HG03558 (cell line): Measurements from ENCODE around the gene NOS2.
"Not testable (repeated sequence)": the region's sequence is repeated elsewhere in the genome, so short reads cannot be mapped to it uniquely, and the experiment has no call there.

Experiments
- ATAC-seq: cut with Tn5 transposase; IDR thresholded peaks from one replicate; pipeline ENCODE4 v1.9.1; 2021; ENCODE audit warnings: moderate number of reproducible peaks; ENCODE audit not compliant: unreplicated experiment; ENCODE audit errors: extremely low read depth

Gene NOS2

DNA sequence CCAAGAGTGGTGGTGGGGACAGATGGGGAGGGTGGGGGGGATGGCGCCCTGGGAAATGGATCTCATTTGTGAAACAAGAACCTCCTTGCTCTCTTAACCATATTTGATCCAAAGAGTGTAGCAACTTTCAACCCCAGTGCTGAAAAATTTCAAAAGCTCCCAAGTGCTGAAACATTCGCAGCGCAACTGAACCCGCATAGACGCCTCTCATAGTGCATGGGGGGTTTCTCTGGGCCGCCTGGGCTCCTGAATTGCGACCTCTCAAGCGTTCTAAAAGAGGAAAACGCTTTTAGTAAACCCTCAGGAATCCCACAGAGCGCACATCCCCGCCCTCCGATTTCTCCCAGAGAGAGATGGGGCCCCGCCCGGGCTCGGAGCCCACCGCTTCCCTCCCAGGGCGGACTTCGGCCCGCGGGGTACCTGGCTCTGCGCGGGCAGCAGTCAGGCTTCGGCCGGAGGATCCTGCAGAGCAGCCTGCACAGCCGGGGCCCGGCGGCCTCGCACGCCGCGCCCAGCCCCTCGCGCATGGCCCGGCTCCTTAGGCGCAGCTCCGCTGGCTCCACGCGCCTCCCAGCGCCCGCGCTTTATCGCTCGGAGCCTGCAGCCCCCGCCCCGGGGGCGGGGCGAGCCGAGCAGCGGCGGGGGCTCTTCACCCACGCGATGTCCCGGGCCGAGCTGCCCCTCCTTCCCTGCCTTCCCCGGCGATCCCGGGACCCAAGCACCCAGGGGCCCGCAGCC is 7.0 kb downstream of the NOS2 start:
- no peak for ATAC-seq

DNA sequence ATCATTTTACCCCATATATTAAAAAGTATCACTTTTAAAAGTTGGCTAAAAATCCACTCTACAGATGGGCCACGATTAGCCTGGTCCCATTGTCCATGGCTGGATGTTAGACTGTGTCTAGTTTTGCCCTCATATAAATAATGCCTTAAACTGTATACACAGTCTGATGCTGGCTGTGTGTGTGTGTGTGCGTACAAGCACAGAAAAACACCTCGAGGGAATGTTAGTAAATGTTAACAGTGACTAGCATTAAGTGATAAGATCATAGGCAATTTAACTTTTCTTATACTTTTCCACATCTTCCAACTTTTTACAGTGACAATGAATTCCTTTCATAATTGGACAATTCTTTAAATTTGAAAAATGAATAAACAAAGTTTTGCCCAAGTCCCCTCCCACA is 8.2 kb downstream of the NOS2 start:
- no peak for ATAC-seq

DNA sequence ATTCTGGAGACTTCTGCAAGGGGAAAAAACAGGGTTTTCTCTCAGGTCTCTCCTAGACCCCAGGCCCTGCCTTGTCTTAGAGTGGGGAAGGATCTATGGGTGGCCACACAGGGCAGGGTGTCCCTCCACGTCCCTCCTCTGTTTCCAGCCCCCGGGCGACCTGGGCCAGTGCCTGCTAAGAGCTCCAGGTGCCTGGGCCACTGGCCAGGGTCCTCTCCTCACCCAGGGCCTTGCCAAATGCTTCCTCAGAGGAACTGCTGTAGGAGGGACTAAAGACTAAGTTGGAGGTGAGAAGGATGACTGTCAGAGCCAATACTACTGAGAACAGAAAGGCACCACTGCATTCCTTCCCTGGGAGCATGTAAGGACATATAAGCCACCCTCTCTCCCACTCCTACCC is 11.4 kb downstream of the NOS2 start:
- no peak for ATAC-seq

DNA sequence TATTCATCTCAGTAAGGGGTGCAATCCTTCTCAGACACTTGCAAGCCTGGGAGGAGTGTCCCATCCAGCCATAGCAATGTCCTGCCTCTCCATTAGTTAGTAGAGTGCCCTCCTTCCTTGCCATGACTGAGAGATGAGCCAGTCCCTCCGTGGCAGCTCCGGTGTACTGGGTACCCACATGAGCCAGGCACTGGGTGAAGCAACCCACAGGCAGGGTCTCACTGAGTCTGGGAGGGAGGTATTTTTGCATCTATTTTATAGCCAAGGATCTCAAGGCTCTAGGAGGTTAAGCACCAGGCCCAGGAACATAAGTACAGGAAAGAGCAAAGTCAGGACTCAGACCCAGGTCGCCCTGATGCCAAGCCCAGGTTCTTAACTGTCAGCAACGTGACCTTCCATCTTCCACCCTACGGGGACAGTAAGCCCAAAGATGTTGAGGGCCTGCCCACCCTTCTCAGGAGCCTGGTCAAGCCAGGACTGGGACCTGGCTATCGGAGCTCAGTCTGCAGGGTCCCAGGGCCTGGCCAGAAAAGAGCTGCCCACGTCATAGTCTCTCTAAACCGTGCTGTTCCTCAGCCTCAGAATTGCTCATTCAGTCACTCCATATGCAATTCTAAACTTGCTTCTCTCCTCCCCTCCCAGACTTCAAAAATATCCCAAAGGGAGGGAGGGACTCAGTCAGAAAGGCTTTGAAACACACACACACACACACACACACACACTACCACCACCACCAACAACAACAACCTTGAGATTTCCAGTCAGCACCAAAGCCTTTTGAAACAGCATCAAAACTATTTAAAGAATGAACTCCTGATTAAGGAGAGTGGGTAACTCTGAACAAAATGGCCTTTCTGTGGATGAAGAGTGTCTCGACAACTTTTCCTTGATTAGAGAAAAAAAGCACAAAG is 16.6 kb downstream of the NOS2 start:
- no peak for ATAC-seq

DNA sequence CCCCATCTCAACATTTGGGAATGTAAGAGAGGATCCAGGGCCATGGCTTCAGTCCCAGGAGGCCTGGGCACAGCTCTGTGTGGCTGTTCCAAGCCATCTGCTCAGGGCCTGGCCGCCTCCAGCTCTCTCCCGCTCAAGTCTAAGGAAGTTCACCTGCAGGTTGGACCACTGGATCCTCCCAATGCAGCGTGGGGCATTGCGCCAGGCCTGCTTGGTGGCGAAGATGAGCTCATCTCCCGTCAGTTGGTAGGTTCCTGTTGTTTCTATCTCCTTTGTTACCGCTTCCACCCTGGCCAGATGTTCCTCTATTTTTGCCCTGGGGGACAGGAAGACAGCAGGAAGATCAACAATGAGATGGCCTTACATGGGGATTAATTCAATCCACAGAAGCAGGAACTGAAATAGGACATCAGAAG is 17.5 kb downstream of the NOS2 start:
- no peak for ATAC-seq

DNA sequence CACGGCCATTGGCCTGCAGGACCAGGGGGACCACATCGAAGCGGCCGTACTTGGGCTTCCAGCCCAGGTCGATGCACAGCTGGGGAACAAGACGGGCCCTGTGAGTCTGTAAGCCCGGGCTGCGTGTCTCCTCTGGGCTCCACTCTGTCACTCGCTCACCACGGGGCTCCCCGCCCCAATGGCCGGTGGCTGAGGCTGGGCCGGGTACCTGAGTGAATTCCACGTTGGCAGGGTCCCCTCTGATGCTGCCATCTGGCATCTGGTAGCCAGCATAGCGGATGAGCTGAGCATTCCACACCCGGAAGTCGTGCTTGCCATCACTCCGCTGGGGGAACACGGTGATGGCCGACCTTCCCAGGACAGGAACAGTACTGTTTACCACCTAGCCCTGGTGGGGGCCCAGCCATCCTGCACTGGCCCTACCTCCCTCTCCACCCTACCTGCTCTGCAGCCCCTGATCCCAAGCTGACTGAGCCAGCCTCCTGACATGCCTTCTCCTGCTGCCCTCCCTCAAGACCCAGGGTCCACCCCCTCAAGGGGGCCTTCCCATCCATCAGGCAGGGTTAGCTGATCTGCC is 19.4 kb downstream of the NOS2 start:
- ATAC-seq, result no peak

DNA sequence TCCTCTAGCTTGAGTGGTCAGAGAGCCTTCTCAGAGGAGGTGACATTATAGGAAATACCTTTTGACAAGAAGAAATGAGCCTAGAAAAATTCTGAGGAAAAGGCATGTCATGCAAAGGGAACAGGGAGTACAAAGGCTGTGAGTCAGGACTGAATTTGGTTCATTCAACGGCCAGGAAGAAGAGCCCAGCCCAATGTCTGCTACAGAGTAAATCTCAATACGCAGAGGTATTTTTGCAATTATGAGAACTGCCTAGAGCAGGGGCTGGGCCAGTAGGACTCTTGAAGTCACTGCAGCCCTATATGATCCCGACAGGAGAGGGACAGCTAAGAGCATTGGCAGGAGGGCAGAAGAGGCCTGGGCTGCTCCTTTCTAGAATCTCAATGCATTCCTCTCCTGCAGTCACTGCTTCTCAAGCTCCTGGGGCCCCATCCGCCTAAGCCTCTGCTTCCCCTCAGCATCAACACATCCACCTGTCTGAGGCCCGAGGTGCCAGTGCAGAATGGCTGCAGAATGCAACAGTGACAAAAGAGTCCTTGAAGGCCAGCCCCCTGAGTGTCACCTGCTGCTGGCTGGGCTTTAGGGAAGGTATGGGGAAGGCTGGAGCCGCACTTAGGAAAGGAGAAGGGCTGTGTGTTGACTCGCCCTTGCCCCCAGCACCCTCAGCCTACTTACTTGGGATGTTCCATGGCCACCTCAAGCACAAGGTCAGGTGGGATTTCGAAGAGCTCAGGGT is 20.1 kb downstream of the NOS2 start:
- ATAC-seq, result no peak

DNA sequence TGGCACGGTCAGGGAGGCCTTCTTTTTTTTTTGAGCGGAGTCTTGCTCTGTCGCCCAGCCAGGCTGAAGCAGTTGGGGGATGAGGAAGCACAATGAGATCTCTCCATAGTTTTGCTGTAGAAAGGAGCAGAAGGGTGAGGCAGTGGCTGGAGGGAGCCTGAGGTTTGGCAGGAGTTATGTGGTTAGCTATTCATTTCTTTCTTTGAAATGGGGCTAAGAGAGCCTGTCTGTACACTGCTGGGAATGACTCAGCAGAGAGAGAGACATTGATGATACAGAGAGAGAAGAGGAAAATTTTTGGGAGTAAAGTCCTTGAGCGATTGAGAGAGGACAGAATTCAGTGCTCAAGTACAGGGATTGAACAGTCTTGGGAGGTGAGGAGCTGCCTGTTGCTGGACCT is 22.1 kb downstream of the NOS2 start:
- ATAC-seq, result no peak

DNA sequence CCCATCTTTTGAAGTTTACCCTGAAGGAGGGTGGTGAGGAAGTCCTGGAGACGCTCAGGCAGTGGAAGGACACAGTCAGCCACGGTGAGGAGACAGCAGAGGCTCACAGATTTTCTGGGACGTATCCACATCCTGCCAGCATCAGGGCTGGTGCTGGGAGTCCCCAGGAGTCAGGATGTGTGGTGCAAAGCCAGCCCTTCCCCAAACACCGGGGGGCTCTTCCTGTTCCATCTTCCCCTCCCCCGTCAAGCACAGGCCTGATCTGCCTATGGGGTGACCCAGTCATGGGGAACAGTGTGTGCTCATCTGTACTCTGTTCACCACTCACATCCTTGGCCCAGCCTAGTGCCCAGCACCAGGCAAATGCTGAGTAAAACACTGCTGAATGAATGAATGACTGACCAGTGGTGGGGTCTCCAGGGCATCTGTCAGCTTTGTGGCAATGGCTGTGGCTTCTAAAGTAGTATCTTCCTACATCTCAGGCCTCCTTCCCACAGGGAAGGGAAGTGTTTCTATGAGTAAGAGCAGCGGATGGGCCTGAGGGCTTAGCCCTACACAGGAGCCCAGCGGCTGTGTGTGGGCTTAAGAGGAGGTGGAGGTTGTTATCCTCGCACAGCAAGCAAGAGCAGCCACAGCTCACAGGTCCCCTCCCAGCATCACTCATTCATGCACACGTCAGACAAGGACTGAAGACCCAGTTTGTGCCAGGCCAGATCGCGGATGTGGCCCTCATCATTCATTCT is 23.3 kb downstream of the NOS2 start:
- ATAC-seq, result no peak

DNA sequence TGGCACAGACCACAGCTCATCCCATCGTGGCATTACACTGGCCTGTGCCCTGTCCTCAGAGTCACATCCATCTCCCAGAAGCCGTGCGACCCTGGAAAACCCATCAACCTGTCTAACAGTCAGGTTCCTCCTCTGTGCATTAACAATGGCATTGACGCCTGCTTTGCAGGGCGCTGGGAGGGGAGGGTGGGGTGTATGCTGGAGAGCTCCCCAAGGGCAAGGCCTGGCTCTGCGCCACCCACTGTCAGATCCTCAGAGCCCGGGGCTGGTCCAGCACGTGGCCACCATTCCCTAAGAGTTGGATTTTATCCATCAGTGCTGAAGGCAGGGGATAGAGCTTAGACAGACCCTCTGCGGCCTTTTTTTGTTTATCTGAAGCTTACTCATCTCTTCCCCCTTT is 28.7 kb downstream of the NOS2 start:
- no peak for ATAC-seq

DNA sequence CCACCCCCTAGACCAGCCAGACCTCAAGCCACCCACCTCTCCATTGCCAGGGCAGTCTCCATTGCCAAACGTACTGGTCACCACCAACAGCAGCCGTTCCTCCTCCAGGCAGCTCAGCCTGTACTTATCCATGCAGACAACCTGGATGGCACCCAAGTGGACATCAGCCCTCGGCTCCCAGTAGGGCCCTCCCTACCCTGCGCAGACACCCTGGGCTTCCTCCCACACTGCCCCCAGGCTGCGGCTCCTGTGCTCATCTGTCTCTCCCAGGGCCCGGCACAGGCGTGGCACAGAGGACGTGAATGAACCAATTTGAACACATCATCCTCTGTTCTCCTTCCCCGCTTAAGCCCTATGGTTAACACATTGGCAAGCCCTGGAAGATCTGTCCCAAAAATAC is 29.5 kb downstream of the NOS2 start:
- ATAC-seq, result no peak

DNA sequence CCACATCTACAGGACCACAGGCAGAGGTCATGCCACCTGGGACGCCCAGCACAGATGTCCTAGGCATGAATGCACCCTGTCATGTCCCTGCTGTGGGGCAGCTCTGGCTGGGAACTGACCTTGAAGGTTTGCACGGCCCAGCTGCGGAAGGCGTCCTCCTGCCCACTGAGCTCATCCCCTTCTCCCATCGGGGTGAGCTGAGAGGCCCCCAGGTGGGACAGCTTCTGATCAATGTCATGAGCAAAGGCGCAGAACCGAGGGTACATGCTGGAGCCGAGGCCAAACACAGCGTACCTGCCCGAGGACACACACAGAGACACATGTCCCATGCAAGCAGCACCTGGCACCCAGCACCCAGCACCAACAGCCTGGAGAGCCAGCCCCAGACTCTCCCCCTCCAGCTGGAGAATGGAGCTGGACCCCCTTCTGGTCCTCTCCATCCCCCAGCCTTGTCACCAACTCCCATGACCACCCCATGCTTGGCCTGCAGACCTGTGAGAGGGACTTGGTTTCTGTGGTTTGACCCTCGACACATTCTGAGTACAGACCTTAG is 31.4 kb downstream of the NOS2 start:
- ATAC-seq, result no peak

DNA sequence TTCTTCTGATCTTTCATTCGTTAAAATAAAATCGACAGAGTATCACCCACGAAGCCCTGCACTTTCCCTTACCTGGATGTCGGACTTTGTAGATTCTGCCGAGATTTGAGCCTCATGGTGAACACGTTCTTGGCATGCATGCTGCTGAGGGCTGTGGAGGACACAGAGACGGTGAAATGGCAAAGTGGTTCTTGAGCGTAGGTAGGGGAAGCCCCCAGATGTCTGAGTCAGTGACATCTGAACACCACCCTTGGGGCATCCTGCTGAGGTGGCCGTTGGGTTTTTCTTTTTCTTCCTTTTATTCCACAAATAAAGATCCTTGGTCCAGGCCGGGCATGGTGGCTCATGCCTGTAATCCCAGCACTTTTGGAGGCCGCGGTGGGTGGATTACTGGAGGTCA is 33.9 kb downstream of the NOS2 start:
- no peak for ATAC-seq

DNA sequence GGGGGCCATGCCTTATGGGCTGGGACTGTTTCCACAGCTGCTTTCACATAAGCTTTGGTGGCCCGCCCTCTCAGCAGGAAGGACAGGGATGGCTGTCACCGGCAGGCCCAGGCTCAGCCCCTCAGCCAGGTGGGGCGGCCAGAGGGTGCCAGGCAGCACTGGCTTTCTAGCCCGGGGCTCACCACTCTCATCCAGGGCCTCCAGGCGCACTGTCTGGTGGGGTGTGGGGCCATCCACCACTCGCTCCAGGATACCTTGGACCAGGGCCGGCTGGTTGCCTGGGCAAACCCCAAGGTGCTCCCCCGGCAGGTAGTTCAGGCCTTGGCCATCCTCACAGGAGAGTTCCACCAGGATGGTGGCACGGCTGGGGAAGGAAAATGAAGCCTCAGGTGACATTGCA is 35.0 kb downstream of the NOS2 start:
- no peak for ATAC-seq

DNA sequence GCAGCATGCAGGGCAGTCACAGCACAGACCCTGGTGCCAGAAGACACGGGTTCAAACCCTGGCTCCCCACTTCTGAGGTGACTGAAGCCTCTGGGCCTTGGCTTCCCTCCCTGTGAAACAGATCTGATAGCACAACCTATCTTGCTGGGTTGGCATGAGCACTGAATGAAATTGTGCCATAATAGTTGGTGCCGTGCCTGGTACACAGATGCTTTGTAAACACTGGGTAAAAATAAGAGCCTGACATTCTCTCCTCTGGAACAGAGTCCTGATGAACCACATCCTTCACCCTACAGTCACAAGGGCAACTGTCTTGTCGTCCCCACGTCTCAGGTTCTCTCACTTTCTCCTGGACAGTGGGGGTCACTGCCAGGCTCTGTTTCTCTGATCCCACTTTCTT is 35.7 kb downstream of the NOS2 start:
- no peak for ATAC-seq

DNA sequence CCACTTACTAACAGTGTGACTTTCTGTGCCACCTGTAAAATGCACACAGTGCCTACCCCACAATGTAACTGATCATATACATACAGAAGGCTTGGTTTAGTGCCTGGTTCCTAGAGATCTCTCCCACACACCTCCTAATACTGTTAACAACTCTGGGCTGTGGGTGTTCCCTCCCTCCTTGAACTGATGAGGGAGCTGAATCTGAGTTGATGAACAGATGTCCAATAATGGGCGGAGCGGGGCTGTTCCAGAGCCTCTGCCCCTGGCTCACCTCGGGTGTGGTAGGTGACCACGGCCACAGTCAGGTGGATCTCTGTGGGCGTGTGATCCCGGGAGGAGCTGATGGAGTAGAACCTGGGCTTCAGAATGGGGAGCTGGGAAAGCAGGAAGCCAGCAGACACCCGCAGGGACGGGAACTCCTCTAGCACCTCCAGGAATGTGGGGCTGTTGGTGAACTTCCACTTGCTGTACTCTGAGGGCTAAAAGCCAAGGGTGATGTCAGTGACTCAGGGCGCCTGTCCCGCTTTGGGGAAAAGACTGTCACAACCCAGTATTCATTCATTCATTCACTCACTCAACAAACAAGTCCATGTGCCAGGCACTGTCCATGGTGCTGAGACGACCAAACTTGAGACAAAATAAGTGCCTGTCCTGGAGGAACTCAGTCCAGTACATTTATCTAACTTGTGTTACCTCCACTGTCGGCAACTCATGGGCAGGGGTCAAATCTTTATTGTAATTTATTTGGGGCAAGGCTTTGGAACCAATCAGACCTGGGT is 37.6 kb downstream of the NOS2 start:
- no peak for ATAC-seq

DNA sequence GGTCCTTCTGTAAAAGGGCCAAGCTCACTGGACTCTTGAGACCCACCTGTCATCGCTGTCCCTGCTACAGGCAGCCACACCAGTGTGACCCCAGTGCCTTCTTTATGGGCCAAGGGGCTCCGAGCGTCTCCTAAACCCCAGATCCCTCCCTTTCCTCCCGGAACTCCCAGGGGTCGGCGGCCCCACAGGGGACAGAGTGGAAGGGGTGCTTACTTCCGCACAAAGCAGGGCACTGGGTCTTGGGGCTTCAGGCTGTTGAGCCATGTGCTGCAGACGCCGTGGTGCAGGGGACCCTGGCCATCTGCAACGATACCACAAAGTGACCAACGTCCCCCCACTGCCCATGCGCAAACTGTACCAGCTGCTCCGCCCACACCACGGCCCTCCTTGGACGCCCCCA is 39.4 kb downstream of the NOS2 start:
- not testable (repeated sequence) for ATAC-seq

DNA sequence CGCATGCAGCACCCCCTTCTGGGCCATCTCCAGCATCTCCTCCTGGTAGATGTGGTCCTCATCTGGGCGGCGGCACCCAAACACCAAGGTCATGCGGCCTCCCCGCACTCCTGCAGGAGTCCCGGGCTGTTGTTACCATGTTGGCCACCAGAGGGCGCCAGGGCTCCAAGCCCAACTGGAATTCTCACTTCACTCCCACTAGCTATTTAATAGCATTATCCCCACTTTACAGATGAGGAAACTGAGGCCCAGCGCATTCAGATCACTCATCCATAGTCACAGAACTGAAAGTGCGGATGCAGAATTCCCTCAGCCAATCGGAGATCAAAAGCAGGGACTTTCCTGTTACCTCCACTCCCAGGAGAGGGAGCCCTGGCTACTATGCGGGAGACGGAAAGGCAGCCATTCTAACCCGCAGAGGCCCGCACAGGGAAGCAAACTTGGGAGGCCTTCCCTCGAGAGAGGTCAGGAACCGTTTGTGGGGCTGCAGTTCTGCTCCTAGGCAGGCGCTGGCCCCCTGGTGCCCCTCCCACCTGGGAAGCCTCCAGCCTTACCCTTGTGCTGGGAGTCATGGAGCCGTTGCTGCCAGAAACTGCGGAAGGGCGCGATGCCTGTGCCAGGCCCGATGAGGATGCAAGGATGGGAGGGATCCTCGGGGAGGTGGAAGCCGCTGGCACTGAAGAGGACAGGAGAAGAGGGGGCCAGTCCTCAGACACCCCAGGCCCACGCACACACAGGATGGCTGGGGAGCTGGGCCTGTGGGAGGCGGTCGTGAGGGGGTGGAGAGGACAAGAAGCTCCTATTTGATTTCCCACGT is 40.1 kb downstream of the NOS2 start:
- ATAC-seq, result no peak
